ENCODE measurements around the gene CRPPA. TPM values are rescaled to one million over a fixed set of nuclear protein-coding genes. Genes with fewer than 3 reads are reported as not detected.

The CRPPA gene
- total and polyA plus RNA-seq, 2 donors (not counting 3 experiments of a cell fraction or from before 2014, with no cell fraction given) = 0.58 to 3.5 TPM

DNA sequence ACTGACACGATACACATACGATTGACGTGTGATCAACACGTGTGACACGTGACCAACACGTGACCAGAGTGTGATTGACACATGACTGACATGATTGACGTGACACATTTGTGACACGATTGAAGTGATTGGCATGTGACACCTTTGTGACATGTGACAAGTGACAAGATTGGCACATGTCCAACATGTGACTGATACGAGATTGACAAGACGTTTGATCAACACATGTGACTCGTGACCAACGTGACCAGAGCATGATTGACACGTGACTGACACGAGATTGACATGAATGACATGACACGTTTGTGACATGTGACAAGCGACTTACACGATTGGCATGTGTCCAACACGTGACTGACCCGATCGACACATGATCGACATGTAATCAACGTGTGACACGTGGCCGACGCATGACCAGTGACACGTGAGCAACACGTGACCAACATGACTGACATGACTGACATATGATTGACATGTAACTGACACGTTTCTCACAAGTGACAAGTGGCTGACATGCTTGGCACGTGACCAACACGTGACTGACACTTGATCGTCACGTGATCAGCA is 22.0 kb downstream of the CRPPA start:
- Histone ChIP-seq H3K9ac (replicated peaks; ENCODE audit: extremely low read depth, insufficient read depth, low read length) (no peak overlapping the region), H3K4me1 (ENCODE audit: control insufficient read depth, extremely low read depth, insufficient read depth, low read length) (no peaks in the 10 kb centered on the region), H3K9me1 (replicated peaks; ENCODE audit: control insufficient read depth, extremely low read depth, insufficient read depth, low read length) (no peaks in the 10 kb centered on the region), H3K27ac (ENCODE audit: insufficient read depth, low read depth, low read length) (no peak overlapping the region), H3K4me2 (ENCODE audit: insufficient read depth, low read length) (no peak overlapping the region), H3K27me3 (ENCODE audit: control insufficient read depth in 2 of 2, insufficient read depth in 2 of 2, low read length in 2 of 2) (no peaks in the 10 kb centered on the region), H3K9me3 (replicated peaks; ENCODE audit: control insufficient read depth, insufficient read depth, low read length) (no peaks in the 10 kb centered on the region), H3K79me2 (ENCODE audit: control insufficient read depth, insufficient read depth, low read length) (no peaks in the 10 kb centered on the region), H3K36me3 (ENCODE audit: control insufficient read depth in 2 of 2, extremely low read depth in 1 of 2, insufficient read depth in 2 of 2, low read length in 2 of 2) (no peaks in the 10 kb centered on the region), H4K20me1 (replicated peaks; ENCODE audit: control insufficient read depth, extremely low read depth, insufficient read depth, low read length) (no peaks in the 10 kb centered on the region), H2AFZ (ENCODE audit: low read depth, low read length) (no peak overlapping the region), H3K4me3 (replicated peaks in 1 of 3; ENCODE audit: insufficient read depth in 1 of 3, low read depth in 1 of 3, low read length in 3 of 3) (no peak overlapping the region)
- intact Hi-C loops (cut with micrococcal nuclease) (no loop called here), dilution Hi-C loops (cut with MboI; ENCODE audit: extremely low pct_ligation_motif_present, low sequenced_read_pairs) (no loop called here)
- DNase-seq (ENCODE audit: low read depth, low spot score) (peak; percentile 5), FAIRE-seq (no peak)
- TF ChIP-seq, protein P1, sequence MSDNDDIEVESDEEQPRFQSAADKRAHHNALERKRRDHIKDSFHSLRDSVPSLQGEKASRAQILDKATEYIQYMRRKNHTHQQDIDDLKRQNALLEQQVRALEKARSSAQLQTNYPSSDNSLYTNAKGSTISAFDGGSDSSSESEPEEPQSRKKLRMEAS (IDR thresholded peaks at IDR 0.05; ENCODE audit: insufficient read depth, insufficient read length) = peak; percentile 74
- TF ChIP-seq JUN (IDR thresholded peaks at IDR 0.05; ENCODE audit: borderline replicate concordance, insufficient read depth, insufficient read length, low read depth) (no peak), MYC (IDR thresholded peaks at IDR 0.05; ENCODE audit: low read depth, low read length) (no peak), GATA2 (IDR thresholded peaks at IDR 0.05; ENCODE audit: insufficient read depth, insufficient read length, low read depth, low read length) (no peak), EZH2 (IDR thresholded peaks at IDR 0.05; ENCODE audit: borderline replicate concordance, low read depth, low read length, severe bottlenecking) (no peak), POLR2AphosphoS5 (IDR thresholded peaks at IDR 0.05; ENCODE audit: insufficient read depth, low read depth, low read length) (no peak)
- TF ChIP-seq, protein P2, sequence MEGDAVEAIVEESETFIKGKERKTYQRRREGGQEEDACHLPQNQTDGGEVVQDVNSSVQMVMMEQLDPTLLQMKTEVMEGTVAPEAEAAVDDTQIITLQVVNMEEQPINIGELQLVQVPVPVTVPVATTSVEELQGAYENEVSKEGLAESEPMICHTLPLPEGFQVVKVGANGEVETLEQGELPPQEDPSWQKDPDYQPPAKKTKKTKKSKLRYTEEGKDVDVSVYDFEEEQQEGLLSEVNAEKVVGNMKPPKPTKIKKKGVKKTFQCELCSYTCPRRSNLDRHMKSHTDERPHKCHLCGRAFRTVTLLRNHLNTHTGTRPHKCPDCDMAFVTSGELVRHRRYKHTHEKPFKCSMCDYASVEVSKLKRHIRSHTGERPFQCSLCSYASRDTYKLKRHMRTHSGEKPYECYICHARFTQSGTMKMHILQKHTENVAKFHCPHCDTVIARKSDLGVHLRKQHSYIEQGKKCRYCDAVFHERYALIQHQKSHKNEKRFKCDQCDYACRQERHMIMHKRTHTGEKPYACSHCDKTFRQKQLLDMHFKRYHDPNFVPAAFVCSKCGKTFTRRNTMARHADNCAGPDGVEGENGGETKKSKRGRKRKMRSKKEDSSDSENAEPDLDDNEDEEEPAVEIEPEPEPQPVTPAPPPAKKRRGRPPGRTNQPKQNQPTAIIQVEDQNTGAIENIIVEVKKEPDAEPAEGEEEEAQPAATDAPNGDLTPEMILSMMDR (IDR thresholded peaks at IDR 0.05; ENCODE audit: extremely low read depth in 1 of 2, insufficient read depth in 1 of 2, low read depth in 1 of 2, low read length in 2 of 2) = no peak
- ChIA-PET POLR2A (no interaction called here), CTCF (no interaction called here)
- no TSS peak for BruUV-seq (replicated peaks)

Measured in endothelial cell of umbilical vein (primary cell).